H1 (cell line): Measurements from ENCODE around the gene BBIP1.

Experiments
- GTF2F1 ChIP-seq: IDR thresholded peaks from 2 replicates; pipeline ENCODE4 v1.6.1; 2012; ENCODE audit warnings: low read depth, low read length, improper control_type of control experiment, borderline replicate concordance
- POLR2AphosphoS5 ChIP-seq: IDR thresholded peaks from 2 replicates; pipeline ENCODE4 v1.6.1; 2011; ENCODE audit warnings: low read depth, low read length
- SUZ12 ChIP-seq: fragments of 200-600 bp; sonication (generic); IDR thresholded peaks from 2 replicates; pipeline ENCODE4 v1.6.1; 2012; ENCODE audit warnings: mild to moderate bottlenecking, inconsistent platforms, low read length, moderate library complexity, mixed read lengths
- TF ChIP-seq, protein P1 (sequence below), 3 experiments: IDR thresholded peaks; 1 replicate in 2 of 3; 2 replicates in 1 of 3; pipeline versions ENCODE4 v1.5.1 to v1.6.1; 2011; ENCODE audit warnings: low read length in 3 of 3, mild to moderate bottlenecking in 3 of 3, inconsistent platforms in 2 of 3, low read depth in 1 of 3, moderate library complexity in 1 of 3; ENCODE audit not compliant: insufficient read depth in 1 of 3; ENCODE audit errors: control extremely low read depth in 1 of 3

DNA sequence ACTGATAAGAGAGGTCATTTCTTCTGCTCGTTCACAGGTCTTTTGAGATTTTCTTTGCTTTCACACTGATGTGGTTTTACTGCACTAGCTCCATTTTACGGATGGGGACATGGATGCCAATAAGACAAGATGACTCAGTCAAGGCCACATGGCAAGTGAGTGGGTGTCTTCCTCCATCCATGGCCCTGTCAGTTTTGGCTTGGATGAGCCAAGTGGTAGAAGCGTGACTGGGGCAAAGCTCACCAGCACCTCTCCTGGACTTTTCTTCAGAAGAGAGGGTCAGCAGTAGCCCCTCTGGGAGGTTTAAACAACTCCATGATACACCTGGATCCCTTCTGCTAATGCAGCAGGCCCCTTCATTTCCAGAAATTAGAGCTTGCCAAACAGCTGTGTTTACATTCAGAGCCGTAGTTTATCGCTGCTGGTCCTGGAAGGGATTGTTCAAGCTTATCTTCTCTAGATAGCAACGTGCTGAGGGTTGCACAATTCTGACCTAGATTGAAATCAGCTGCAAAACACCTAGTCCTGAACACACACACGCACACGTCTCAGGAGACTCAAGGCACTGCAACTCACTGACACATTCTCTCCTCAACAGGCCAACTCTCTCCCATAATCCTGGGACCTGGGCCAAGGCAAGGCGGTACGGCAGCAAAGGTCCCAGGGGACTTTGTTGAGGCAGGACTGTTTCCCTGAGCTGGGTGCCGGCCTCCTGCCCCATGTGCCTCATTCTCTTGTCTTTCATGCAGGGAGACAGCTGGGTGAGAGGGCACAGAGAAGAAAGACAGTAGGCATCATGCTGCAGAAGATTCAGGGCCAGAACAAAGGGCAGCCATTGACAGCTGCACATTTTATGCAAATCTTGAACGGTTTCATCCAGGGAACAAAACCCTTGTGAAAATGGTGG, 61.5 kb downstream of the BBIP1 start:
- TF ChIP-seq, protein P1, sequence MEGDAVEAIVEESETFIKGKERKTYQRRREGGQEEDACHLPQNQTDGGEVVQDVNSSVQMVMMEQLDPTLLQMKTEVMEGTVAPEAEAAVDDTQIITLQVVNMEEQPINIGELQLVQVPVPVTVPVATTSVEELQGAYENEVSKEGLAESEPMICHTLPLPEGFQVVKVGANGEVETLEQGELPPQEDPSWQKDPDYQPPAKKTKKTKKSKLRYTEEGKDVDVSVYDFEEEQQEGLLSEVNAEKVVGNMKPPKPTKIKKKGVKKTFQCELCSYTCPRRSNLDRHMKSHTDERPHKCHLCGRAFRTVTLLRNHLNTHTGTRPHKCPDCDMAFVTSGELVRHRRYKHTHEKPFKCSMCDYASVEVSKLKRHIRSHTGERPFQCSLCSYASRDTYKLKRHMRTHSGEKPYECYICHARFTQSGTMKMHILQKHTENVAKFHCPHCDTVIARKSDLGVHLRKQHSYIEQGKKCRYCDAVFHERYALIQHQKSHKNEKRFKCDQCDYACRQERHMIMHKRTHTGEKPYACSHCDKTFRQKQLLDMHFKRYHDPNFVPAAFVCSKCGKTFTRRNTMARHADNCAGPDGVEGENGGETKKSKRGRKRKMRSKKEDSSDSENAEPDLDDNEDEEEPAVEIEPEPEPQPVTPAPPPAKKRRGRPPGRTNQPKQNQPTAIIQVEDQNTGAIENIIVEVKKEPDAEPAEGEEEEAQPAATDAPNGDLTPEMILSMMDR (IDR thresholded peaks at IDR 0.05; ENCODE audit: control extremely low read depth in 1 of 3, insufficient read depth in 1 of 3, low read depth in 1 of 3, low read length in 3 of 3): no peak
- TF ChIP-seq POLR2AphosphoS5: no peak
- no peak for TF ChIP-seq SUZ12
- TF ChIP-seq GTF2F1: no peak
